Measurements from ENCODE around the gene RNMT. TPM values are rescaled to one million over a fixed set of nuclear protein-coding genes. Genes with fewer than 3 reads are reported as not detected.

The RNMT gene
- polyA plus RNA-seq, 3 donors: 12.9 to 36.4 (median 32.6) TPM

DNA sequence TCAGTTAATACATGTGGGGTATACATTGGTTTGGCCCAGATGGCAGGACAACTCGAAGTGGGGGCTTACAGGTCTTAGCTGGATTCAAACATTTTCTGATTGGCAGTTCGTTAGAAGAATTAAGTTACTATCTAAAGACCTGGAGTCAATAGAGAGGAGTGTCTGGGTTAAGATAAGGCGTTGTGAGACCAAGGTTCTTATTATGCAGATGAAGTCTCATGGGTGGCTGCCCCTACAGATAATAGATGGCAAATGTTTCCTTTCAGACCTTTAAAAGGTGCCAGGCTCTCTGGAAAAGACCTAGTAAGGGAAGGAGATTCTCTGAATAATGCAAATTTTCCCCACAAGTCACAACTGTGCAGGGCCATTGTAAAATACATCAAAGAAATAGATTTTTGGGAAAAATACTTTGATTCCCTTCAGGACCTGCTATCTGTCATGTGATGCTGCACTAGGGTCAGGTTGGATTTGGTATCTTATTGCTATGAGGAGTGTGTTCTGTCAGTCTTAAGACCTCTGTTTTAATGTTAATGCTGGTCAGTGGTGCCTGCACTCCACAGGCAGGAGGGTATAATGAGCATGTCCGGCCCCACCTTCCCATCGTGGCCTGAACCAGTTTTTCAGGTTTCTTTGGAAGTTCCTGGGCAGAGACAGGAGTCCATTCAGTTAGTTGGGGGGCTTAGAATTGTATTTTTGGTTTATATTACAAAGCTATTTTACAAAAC is 83.2 kb downstream of the RNMT start:
- no peaks in the 10 kb centered on the region for H3K79me2 ChIP-seq (ENCODE audit: insufficient read depth, low read length)
- no peaks in the 10 kb centered on the region for H3K36me3 ChIP-seq (replicated peaks in 1 of 2; ENCODE audit: control insufficient read depth in 1 of 2, insufficient read depth in 2 of 2, low read length in 2 of 2)
- TF ChIP-seq, protein P1, sequence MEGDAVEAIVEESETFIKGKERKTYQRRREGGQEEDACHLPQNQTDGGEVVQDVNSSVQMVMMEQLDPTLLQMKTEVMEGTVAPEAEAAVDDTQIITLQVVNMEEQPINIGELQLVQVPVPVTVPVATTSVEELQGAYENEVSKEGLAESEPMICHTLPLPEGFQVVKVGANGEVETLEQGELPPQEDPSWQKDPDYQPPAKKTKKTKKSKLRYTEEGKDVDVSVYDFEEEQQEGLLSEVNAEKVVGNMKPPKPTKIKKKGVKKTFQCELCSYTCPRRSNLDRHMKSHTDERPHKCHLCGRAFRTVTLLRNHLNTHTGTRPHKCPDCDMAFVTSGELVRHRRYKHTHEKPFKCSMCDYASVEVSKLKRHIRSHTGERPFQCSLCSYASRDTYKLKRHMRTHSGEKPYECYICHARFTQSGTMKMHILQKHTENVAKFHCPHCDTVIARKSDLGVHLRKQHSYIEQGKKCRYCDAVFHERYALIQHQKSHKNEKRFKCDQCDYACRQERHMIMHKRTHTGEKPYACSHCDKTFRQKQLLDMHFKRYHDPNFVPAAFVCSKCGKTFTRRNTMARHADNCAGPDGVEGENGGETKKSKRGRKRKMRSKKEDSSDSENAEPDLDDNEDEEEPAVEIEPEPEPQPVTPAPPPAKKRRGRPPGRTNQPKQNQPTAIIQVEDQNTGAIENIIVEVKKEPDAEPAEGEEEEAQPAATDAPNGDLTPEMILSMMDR (IDR thresholded peaks at IDR 0.05): no peak
- no peaks in the 10 kb centered on the region for H3K9me3 ChIP-seq (replicated peaks in 1 of 2; ENCODE audit: control insufficient read depth in 1 of 2, insufficient read depth in 1 of 2, low read length in 2 of 2)
- 75% methylated on average over 3 of the region's 5 CpGs for WGBS (ENCODE audit: insufficient coverage)
- Mint-ChIP-seq H3K27me3 (ENCODE audit: low read depth in 3 of 3) (peaks cover 4 to 13% (median 5%) of the 10 kb centered on the region in 3 donors), H3K9me3 (peaks cover 0 to 2% (median 0%) of the 10 kb centered on the region in 7 donors), H3K36me3 (no peaks in the 10 kb centered on the region), H3K27ac (no peak overlapping the region), H3K4me1 (no peaks in the 10 kb centered on the region), H3K4me3 (no peak overlapping the region)
- H3K4me2 ChIP-seq (replicated peaks; ENCODE audit: extremely low read depth, low read length, poor library complexity, severe bottlenecking): no peak overlapping the region
- no peaks in the 10 kb centered on the region for H3K4me1 ChIP-seq (ENCODE audit: control insufficient read depth in 1 of 2, insufficient read depth in 2 of 2, low read length in 2 of 2)
- DNase-seq: no peak
- no peaks in the 10 kb centered on the region for H3K27me3 ChIP-seq (ENCODE audit: control insufficient read depth in 2 of 2, insufficient read depth in 2 of 2, low read length in 2 of 2)
- H4K20me1 ChIP-seq (ENCODE audit: insufficient read depth, low read length): no peaks in the 10 kb centered on the region
- no peak overlapping the region for H2AFZ ChIP-seq (ENCODE audit: insufficient read depth, low read depth, low read length, poor library complexity, severe bottlenecking)
- intact Hi-C loops (cut with micrococcal nuclease): no loop called here
- H3K9ac ChIP-seq (ENCODE audit: insufficient read depth, low read length, poor library complexity, severe bottlenecking): no peak overlapping the region
- H3K27ac ChIP-seq (ENCODE audit: low read depth in 1 of 2, low read length in 2 of 2): no peak overlapping the region
- H3K4me3 ChIP-seq (replicated peaks in 1 of 3; ENCODE audit: low read depth in 2 of 3, low read length in 3 of 3): no peak overlapping the region

DNA sequence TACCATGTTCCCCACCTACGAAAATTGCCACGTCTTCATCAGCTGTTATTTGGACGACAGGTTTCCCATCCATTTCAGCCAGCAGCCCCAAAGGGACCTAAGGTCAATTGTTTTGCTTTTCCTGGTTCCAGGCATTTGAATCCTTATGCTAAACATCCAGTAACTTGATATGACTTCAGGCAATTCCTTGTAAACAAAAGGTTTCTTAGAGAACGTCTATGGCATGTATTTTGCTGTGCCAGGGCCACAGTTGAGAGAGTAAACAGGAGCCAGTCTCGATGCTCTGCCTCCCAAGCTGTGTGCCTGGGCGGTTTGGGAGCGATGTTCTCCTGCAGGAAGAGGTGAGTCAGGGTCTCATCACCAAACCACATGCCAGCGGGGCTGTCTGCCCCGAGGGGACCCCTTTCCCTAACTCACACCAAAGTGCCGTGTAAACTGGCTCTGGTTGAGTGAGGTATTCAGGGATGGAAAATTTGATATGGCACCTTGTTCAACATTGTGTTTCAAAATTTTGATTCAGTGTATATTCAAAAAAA is 84.5 kb downstream of the RNMT start:
- H3K27me3 ChIP-seq (ENCODE audit: control insufficient read depth in 2 of 2, insufficient read depth in 2 of 2, low read length in 2 of 2): no peaks in the 10 kb centered on the region
- Mint-ChIP-seq H3K27me3 (ENCODE audit: low read depth in 3 of 3) (peaks cover 4 to 8% (median 5%) of the 10 kb centered on the region in 3 donors), H3K27ac (no peak overlapping the region), H3K4me1 (no peaks in the 10 kb centered on the region), H3K36me3 (no peaks in the 10 kb centered on the region), H3K9me3 (no peaks in the 10 kb centered on the region), H3K4me3 (no peak overlapping the region)
- H3K9me3 ChIP-seq (replicated peaks in 1 of 2; ENCODE audit: control insufficient read depth in 1 of 2, insufficient read depth in 1 of 2, low read length in 2 of 2): no peaks in the 10 kb centered on the region
- H3K9ac ChIP-seq (ENCODE audit: insufficient read depth, low read length, poor library complexity, severe bottlenecking): no peak overlapping the region
- no peak overlapping the region for H3K27ac ChIP-seq (ENCODE audit: low read depth in 1 of 2, low read length in 2 of 2)
- intact Hi-C loops (cut with micrococcal nuclease): no loop called here
- H2AFZ ChIP-seq (ENCODE audit: insufficient read depth, low read depth, low read length, poor library complexity, severe bottlenecking): no peak overlapping the region
- no peak overlapping the region for H3K4me2 ChIP-seq (replicated peaks; ENCODE audit: extremely low read depth, low read length, poor library complexity, severe bottlenecking)
- DNase-seq: no peak
- no peak overlapping the region for H3K4me3 ChIP-seq (replicated peaks in 1 of 3; ENCODE audit: low read depth in 2 of 3, low read length in 3 of 3)
- no peaks in the 10 kb centered on the region for H4K20me1 ChIP-seq (ENCODE audit: insufficient read depth, low read length)
- H3K36me3 ChIP-seq (replicated peaks in 1 of 2; ENCODE audit: control insufficient read depth in 1 of 2, insufficient read depth in 2 of 2, low read length in 2 of 2): no peaks in the 10 kb centered on the region
- WGBS (ENCODE audit: insufficient coverage): 78% methylated on average over 4 of the region's 10 CpGs
- TF ChIP-seq, protein P1 (IDR thresholded peaks at IDR 0.05): no peak
- no peaks in the 10 kb centered on the region for H3K79me2 ChIP-seq (ENCODE audit: insufficient read depth, low read length)
- no peaks in the 10 kb centered on the region for H3K4me1 ChIP-seq (ENCODE audit: control insufficient read depth in 1 of 2, insufficient read depth in 2 of 2, low read length in 2 of 2)

Measured in CD14-positive monocyte (primary cell).